Uterus (tissue), 2 donors: ENCODE results near the gene SMIM41.

ENCODE experiments used
- POLR2A ChIP-seq, 2 donors: fragments of 450-650 bp; IDR thresholded peaks; one replicate each; pipeline ENCODE4 v1.6.1; 2016; ENCODE audit warnings: antibody characterized with exemption in 2 of 2, mild to moderate bottlenecking in 1 of 2, moderate library complexity in 1 of 2
- TF ChIP-seq, protein P1 (sequence below), 4 experiments: fragments of 200-600 bp in 2 of 4; fragments of 450-650 bp in 2 of 4; sonication (generic) in 2 of 4; IDR thresholded peaks; one replicate each; pipeline ENCODE4 v1.5.1; 2016 to 2019; ENCODE audit warnings: antibody characterized with exemption in 4 of 4, mild to moderate bottlenecking in 2 of 4, moderate library complexity in 1 of 4

DNA sequence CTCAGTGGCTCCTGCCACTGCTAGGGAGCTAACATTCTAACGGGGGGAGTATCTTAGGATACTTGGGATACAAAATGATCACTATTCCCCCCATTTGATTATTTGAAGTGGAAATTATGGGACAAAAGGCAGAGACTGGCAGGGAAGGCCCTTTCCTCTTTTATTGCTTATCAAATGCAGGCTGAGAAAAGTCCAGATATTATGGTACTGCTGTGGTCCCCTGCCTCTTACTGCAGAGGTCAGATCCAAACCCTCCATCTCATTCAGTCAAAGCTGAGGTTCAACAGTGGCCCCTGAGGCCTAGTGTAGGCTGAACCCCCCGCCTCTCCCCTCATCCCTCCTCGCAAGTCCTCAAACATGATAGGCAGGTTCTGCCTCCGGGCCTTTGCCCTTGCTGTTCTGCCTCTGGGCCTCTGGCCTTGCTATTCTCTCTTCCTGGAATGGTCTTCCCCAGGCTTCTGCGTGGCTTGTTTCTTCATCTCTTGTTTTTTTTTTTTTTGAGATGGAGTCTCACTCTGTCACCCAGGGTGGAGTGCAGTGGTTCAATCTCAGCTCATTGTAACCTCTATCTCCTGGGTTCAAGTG is 78.2 kb downstream of the SMIM41 start:
- TF ChIP-seq, protein P1, sequence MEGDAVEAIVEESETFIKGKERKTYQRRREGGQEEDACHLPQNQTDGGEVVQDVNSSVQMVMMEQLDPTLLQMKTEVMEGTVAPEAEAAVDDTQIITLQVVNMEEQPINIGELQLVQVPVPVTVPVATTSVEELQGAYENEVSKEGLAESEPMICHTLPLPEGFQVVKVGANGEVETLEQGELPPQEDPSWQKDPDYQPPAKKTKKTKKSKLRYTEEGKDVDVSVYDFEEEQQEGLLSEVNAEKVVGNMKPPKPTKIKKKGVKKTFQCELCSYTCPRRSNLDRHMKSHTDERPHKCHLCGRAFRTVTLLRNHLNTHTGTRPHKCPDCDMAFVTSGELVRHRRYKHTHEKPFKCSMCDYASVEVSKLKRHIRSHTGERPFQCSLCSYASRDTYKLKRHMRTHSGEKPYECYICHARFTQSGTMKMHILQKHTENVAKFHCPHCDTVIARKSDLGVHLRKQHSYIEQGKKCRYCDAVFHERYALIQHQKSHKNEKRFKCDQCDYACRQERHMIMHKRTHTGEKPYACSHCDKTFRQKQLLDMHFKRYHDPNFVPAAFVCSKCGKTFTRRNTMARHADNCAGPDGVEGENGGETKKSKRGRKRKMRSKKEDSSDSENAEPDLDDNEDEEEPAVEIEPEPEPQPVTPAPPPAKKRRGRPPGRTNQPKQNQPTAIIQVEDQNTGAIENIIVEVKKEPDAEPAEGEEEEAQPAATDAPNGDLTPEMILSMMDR (IDR thresholded peaks at IDR 0.05): no peak
- no peak for TF ChIP-seq POLR2A (IDR thresholded peaks at IDR 0.05)
